PFSK-1 (cell line): ENCODE data around the gene ATG14. TPM values are rescaled to one million over a fixed set of nuclear protein-coding genes. Genes with fewer than 3 reads are reported as not detected.

Experiments used
- FOXP2 ChIP-seq: optimal IDR thresholded peaks from 2 replicates; pipeline ENCODE3; 2011; ENCODE audit warnings: borderline replicate concordance, control low read depth, inconsistent platforms; ENCODE audit not compliant: insufficient read depth; ENCODE audit errors: extremely low read length, extremely low read depth
- POLR2AphosphoS5 ChIP-seq: IDR thresholded peaks from 2 replicates; pipeline ENCODE4 v1.6.1; 2012; ENCODE audit warnings: low read depth, mild to moderate bottlenecking, control low read depth, low read length, moderate library complexity
- REST ChIP-seq, 2 experiments: IDR thresholded peaks; 2 replicates each; pipeline versions ENCODE4 v1.6.1 to v1.8.0; 2011 to 2012; ENCODE audit warnings: low read depth in 2 of 2, low read length in 2 of 2, control low read depth in 1 of 2, inconsistent platforms in 1 of 2, mild to moderate bottlenecking in 1 of 2, moderate library complexity in 1 of 2; ENCODE audit not compliant: insufficient read depth in 1 of 2
- SIN3A ChIP-seq: IDR thresholded peaks from 2 replicates; pipeline ENCODE4 v1.6.1; 2012; ENCODE audit warnings: mild to moderate bottlenecking, low read length, moderate library complexity, borderline replicate concordance; ENCODE audit not compliant: insufficient read depth
- TAF1 ChIP-seq: IDR thresholded peaks from 2 replicates; pipeline ENCODE4 v1.6.1; 2012; ENCODE audit warnings: low read length, control low read depth, borderline replicate concordance; ENCODE audit not compliant: insufficient read depth
- polyA plus RNA-seq: library from polyadenylated mRNA; unstranded; fragments of >200 nt; gene quantifications from one replicate; pipeline ENCODE4 v1.2.1, GENCODE V29; 2012; ENCODE audit warnings: low read depth, missing spikeins; ENCODE audit not compliant: insufficient read length

ATG14 gene
- 2.4 TPM for polyA plus RNA-seq

- TF ChIP-seq TAF1 = no peak
- peak; percentile 58; the same call in 1 of the 2 replicates for TF ChIP-seq POLR2AphosphoS5
Observed at GRCh38 chr14:55411426-55412389, at the start of gene ATG14. Gene ATG14, minus strand, starts transcription at chr14:55411830. Its CDS starts 8 bp downstream, at chr14:55411822.

- no peak for TF ChIP-seq TAF1
- no peak for TF ChIP-seq FOXP2
- TF ChIP-seq SIN3A = no peak
- TF ChIP-seq POLR2AphosphoS5 = no peak
- no peak for TF ChIP-seq REST (IDR thresholded peaks at IDR 0.05; ENCODE audit: insufficient read depth in 1 of 2, low read depth in 2 of 2, low read length in 2 of 2)
Observed at GRCh38 chr14:55458800-55459515, 47.3 kb upstream of the ATG14 start.

- TF ChIP-seq REST (IDR thresholded peaks at IDR 0.05; ENCODE audit: insufficient read depth in 1 of 2, low read depth in 2 of 2, low read length in 2 of 2) (no peak), TAF1 (no peak), SIN3A (no peak), POLR2AphosphoS5 (no peak), FOXP2 (no peak)
Observed at GRCh38 chr14:55457496-55457895, 45.9 kb upstream of the ATG14 start.

GRCh38 chr14:55454264-55455002, 42.8 kb upstream of the ATG14 start:
- 0 out of 2 replicates have a peak, but pooled peaks have one; percentile 53 for TF ChIP-seq SIN3A
- peak; percentile 64 for TF ChIP-seq FOXP2
- 0 out of 2 replicates have a peak, but pooled peaks have one; percentile 34 for TF ChIP-seq POLR2AphosphoS5
- TF ChIP-seq TAF1 = peak; percentile 48; the same call in 1 of the 2 replicates
- TF ChIP-seq REST (IDR thresholded peaks at IDR 0.05; ENCODE audit: insufficient read depth in 1 of 2, low read depth in 2 of 2, low read length in 2 of 2) = peak in 1 of 2 experiments; percentile 52; a peak in 1 of 4 replicates

- no peak for TF ChIP-seq SIN3A
- no peak for TF ChIP-seq FOXP2
- no peak for TF ChIP-seq REST (IDR thresholded peaks at IDR 0.05; ENCODE audit: insufficient read depth in 1 of 2, low read depth in 2 of 2, low read length in 2 of 2)
- no peak for TF ChIP-seq TAF1
- no peak for TF ChIP-seq POLR2AphosphoS5
Observed at GRCh38 chr14:55451950-55452349, 40.3 kb upstream of the ATG14 start.
